PC-9 (cell line): ENCODE measurements around the gene CHST1.

Experiments used
- CTCF ChIP-seq: fragments of 200-600 bp; sonication (generic); conservative IDR thresholded peaks from 2 replicates; pipeline ENCODE4 v1.6.1; 2017; ENCODE audit warnings: mixed run types, antibody characterized with exemption, mild to moderate bottlenecking, moderate library complexity
- EZH2 ChIP-seq: fragments of 200-600 bp; sonication (generic); IDR thresholded peaks from 2 replicates; pipeline ENCODE4 v1.8.0; 2017; ENCODE audit warnings: antibody characterized with exemption, low read depth

GRCh38 chr11:45687836-45688235, 22.4 kb upstream of the CHST1 start:
- TF ChIP-seq CTCF (no peak), EZH2 (no peak)
